HepG2 (cell line): ENCODE data around the gene SEMA3B. TPM values are rescaled to one million over a fixed set of nuclear protein-coding genes. Genes with fewer than 3 reads are reported as not detected.

ENCODE experiments used
- CHCHD3 ChIP-seq: sonication (generic); formaldehyde crosslinking; IDR thresholded peaks from 2 replicates; pipeline ENCODE4 v1.8.0; 2022; ENCODE audit warnings: mild to moderate bottlenecking, missing genetic modification reagents, moderate library complexity
- CREM ChIP-seq, 2 experiments: sonication (generic) in 1 of 2; formaldehyde crosslinking in 1 of 2; IDR thresholded peaks; 2 replicates each; pipeline versions ENCODE4 v1.4.0 to v1.6.1; 2016 to 2020; ENCODE audit warnings: antibody characterized with exemption in 1 of 2, mild to moderate bottlenecking in 1 of 2, missing genetic modification reagents in 1 of 2
- CSRNP2 ChIP-seq: sonication (generic); formaldehyde crosslinking; conservative IDR thresholded peaks from 2 replicates; pipeline ENCODE4 v1.8.0; 2022; ENCODE audit warnings: low read depth, missing genetic modification reagents
- ETV6 ChIP-seq: sonication (generic); formaldehyde crosslinking; conservative IDR thresholded peaks from 2 replicates; pipeline ENCODE4 v1.4.0; 2020; ENCODE audit warnings: missing genetic modification reagents
- FUBP1 ChIP-seq: sonication (generic); formaldehyde crosslinking; IDR thresholded peaks from 2 replicates; pipeline ENCODE4 v1.5.1; 2020; ENCODE audit warnings: missing genetic modification reagents, mild to moderate bottlenecking, borderline replicate concordance
- HNRNPL ChIP-seq: fragments of 200-400 bp; formaldehyde crosslinking; IDR thresholded peaks from 2 replicates; pipeline ENCODE4 v1.6.1; 2017; ENCODE audit warnings: mild to moderate bottlenecking, low read depth, low read length
- MAFK ChIP-seq, 2 experiments: IDR thresholded peaks in 1 of 2; conservative IDR thresholded peaks in 1 of 2; 2 replicates each; pipeline ENCODE4 v1.6.1; 2011; ENCODE audit warnings: improper control_type of control experiment in 2 of 2, low read length in 2 of 2
- MXD4 ChIP-seq: IDR thresholded peaks from 2 replicates; pipeline ENCODE4 v1.6.1; 2016; ENCODE audit warnings: mild to moderate bottlenecking, missing biosample characterization, missing genetic modification reagents
- MXI1 ChIP-seq: IDR thresholded peaks from 3 replicates; pipeline ENCODE4 v1.6.1; 2012; ENCODE audit warnings: low read depth, low read length, inconsistent platforms, borderline replicate concordance
- NFIB ChIP-seq: sonication (generic); formaldehyde crosslinking; IDR thresholded peaks from 2 replicates; pipeline ENCODE4 v1.9.0; 2021; ENCODE audit warnings: missing genetic modification reagents, mild to moderate bottlenecking, borderline replicate concordance
- PPARG ChIP-seq: conservative IDR thresholded peaks from 2 replicates; pipeline ENCODE4 v1.6.1; 2016; ENCODE audit warnings: missing biosample characterization, missing genetic modification reagents
- RFX1 ChIP-seq: fragments of 450-650 bp; IDR thresholded peaks from 2 replicates; pipeline ENCODE4 v1.6.1; 2017
- RXRB ChIP-seq: IDR thresholded peaks from 2 replicates; pipeline ENCODE4 v1.6.1; 2016; ENCODE audit warnings: borderline replicate concordance, missing genetic modification reagents, missing compliant biosample characterization
- ZBTB49 ChIP-seq: sonication (generic); formaldehyde crosslinking; IDR thresholded peaks from 2 replicates; pipeline ENCODE4 v1.4.0; 2020; ENCODE audit warnings: missing genetic modification reagents, borderline replicate concordance
- ZNF101 ChIP-seq: sonication (generic); formaldehyde crosslinking; IDR thresholded peaks from 2 replicates; pipeline ENCODE4 v1.4.0; 2020; ENCODE audit warnings: mild to moderate bottlenecking, low read depth, missing genetic modification reagents, borderline replicate concordance
- ZNF260 ChIP-seq: sonication (generic); formaldehyde crosslinking; IDR thresholded peaks from 2 replicates; pipeline ENCODE4 v1.4.0; 2020; ENCODE audit warnings: missing genetic modification reagents, low read depth, mild to moderate bottlenecking, borderline replicate concordance
- ZNF367 ChIP-seq: sonication (generic); formaldehyde crosslinking; IDR thresholded peaks from 2 replicates; pipeline ENCODE4 v1.4.0; 2020; ENCODE audit warnings: missing genetic modification reagents, borderline replicate concordance
- ZNF567 ChIP-seq: sonication (generic); formaldehyde crosslinking; IDR thresholded peaks from 2 replicates; pipeline ENCODE4 v1.8.1; 2023; ENCODE audit warnings: mild to moderate bottlenecking, missing genetic modification reagents, borderline replicate concordance
- ZNF784 ChIP-seq: sonication (generic); formaldehyde crosslinking; IDR thresholded peaks from 2 replicates; pipeline ENCODE4 v1.5.1; 2020; ENCODE audit warnings: missing genetic modification reagents, mild to moderate bottlenecking, borderline replicate concordance
- polyA plus RNA-seq, 8 experiments: library from polyadenylated mRNA; depleted of rRNA in 3 of 8; stranded (reverse) in 7 of 8; unstranded in 1 of 8; fragments of >200 nt; fragmentation: Illumina TruSeq in 4 of 8; extraction: Trizol in 4 of 8; gene quantifications; 2 replicates each; pipeline versions ENCODE4 v1.2.1 to v1.2.3, GENCODE V29; 2011 to 2016; ENCODE audit warnings: low read depth in 4 of 8, missing spikeins in 1 of 8, mixed read lengths in 1 of 8; ENCODE audit not compliant: insufficient read depth in 1 of 8
- total RNA-seq, 5 experiments: library from RNA; depleted of rRNA; stranded (reverse); fragments of >200 nt; fragmentation: Illumina TruSeq; extraction: Trizol; gene quantifications; 2 replicates each; pipeline ENCODE4 v1.2.3, GENCODE V29; 2016; ENCODE audit warnings: low read depth in 1 of 5
- TF ChIP-seq, protein P1 (sequence below): sonication (generic); formaldehyde crosslinking; IDR thresholded peaks from 2 replicates; pipeline ENCODE4 v1.5.0; 2020; ENCODE audit warnings: mild to moderate bottlenecking, missing genetic modification reagents

The SEMA3B gene
- total and polyA plus RNA-seq, 2 of the 13 experiments (the other 11 are each of a cell fraction or from before 2014, with no cell fraction given) = 93.2 to 158 TPM

- TF ChIP-seq, protein P1, sequence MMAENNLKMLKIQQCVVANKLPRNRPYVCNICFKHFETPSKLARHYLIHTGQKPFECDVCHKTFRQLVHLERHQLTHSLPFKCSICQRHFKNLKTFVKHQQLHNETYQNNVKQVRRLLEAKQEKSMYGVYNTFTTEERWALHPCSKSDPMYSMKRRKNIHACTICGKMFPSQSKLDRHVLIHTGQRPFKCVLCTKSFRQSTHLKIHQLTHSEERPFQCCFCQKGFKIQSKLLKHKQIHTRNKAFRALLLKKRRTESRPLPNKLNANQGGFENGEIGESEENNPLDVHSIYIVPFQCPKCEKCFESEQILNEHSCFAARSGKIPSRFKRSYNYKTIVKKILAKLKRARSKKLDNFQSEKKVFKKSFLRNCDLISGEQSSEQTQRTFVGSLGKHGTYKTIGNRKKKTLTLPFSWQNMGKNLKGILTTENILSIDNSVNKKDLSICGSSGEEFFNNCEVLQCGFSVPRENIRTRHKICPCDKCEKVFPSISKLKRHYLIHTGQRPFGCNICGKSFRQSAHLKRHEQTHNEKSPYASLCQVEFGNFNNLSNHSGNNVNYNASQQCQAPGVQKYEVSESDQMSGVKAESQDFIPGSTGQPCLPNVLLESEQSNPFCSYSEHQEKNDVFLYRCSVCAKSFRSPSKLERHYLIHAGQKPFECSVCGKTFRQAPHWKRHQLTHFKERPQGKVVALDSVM = 0 out of 2 replicates have a peak, but pooled peaks have one; percentile 35
- TF ChIP-seq CSRNP2 (CRISPR knock-in tag) = no peak
- no peak for TF ChIP-seq MXD4 (CRISPR knock-in tag)
- TF ChIP-seq ETV6 (CRISPR knock-in tag) = no peak
- TF ChIP-seq CHCHD3 (CRISPR knock-in tag) = no peak
- TF ChIP-seq CREM (IDR thresholded peaks at IDR 0.05) = peak; percentile 24; the same call in 1 of the 2 replicates
- TF ChIP-seq CREM (CRISPR knock-in tag; IDR thresholded peaks at IDR 0.05) = no peak
- TF ChIP-seq PPARG (CRISPR knock-in tag) = no peak
- TF ChIP-seq ZBTB49 = no peak
- TF ChIP-seq ZNF367 = no peak
- TF ChIP-seq FUBP1 (CRISPR knock-in tag) = no peak
- peak; percentile 82 for TF ChIP-seq HNRNPL
- TF ChIP-seq ZNF260 = no peak
- no peak for TF ChIP-seq MAFK (conservative IDR thresholded peaks at IDR 0.05 in 1 of 2, IDR thresholded peaks at IDR 0.05 in 1 of 2; ENCODE audit: low read length in 2 of 2)
- TF ChIP-seq ZNF784 (CRISPR knock-in tag) = no peak
- no peak for TF ChIP-seq RFX1
- no peak for TF ChIP-seq NFIB
- no peak for TF ChIP-seq MXI1
- no peak for TF ChIP-seq ZNF101
- peak; percentile 73 for TF ChIP-seq RXRB
- no peak for TF ChIP-seq ZNF567 (CRISPR knock-in tag)
These were observed 47.4 kb upstream of the SEMA3B start (continued) for GRCh38 chr3:50221411-50222168.
